AG09309 (cell line): ENCODE data around the gene RYR2.
"Not testable (repeated sequence)": the region's sequence is repeated elsewhere in the genome, so short reads cannot be mapped to it uniquely, and the experiment has no call there.

Experiments used
- DNase-seq: peaks from one replicate; pipeline ENCODE4 v3.0.0-alpha.2; 2010; ENCODE audit warnings: low read depth
- H3K4me3 ChIP-seq: 2 replicates; pipeline ENCODE4 v1.5.1; 2011; ENCODE audit warnings: mild to moderate bottlenecking, low read depth, low read length, moderate library complexity; ENCODE audit not compliant: control insufficient read depth
- TF ChIP-seq, protein P1 (sequence below): IDR thresholded peaks from 2 replicates; pipeline ENCODE4 v1.5.1; 2011; ENCODE audit warnings: mild to moderate bottlenecking, low read depth, low read length, inconsistent platforms; ENCODE audit not compliant: insufficient read depth, control insufficient read depth; ENCODE audit errors: missing control alignments

Gene RYR2

DNA sequence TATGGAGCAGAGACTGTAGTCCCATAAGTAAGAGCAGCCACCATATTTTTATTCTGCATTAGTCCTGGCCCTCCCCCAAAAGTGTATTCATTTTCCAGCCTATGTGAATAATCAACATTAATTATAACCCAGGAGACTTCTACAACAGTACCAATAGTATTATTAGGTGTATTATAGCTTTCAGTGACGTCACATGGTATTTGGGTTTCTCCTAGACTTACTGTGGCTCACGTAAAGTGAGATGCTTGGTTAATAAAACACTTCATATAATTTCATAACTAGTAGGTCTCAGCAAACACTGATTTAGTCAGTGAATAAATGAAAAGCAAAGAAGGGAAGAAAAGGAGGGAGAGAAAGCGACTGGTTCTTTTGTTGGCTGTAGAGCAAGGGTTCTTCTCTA, 762.5 kb downstream of the RYR2 start:
- TF ChIP-seq, protein P1, sequence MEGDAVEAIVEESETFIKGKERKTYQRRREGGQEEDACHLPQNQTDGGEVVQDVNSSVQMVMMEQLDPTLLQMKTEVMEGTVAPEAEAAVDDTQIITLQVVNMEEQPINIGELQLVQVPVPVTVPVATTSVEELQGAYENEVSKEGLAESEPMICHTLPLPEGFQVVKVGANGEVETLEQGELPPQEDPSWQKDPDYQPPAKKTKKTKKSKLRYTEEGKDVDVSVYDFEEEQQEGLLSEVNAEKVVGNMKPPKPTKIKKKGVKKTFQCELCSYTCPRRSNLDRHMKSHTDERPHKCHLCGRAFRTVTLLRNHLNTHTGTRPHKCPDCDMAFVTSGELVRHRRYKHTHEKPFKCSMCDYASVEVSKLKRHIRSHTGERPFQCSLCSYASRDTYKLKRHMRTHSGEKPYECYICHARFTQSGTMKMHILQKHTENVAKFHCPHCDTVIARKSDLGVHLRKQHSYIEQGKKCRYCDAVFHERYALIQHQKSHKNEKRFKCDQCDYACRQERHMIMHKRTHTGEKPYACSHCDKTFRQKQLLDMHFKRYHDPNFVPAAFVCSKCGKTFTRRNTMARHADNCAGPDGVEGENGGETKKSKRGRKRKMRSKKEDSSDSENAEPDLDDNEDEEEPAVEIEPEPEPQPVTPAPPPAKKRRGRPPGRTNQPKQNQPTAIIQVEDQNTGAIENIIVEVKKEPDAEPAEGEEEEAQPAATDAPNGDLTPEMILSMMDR = no peak
- H3K4me3 ChIP-seq = no peak overlapping the region
- DNase-seq = no peak

DNA sequence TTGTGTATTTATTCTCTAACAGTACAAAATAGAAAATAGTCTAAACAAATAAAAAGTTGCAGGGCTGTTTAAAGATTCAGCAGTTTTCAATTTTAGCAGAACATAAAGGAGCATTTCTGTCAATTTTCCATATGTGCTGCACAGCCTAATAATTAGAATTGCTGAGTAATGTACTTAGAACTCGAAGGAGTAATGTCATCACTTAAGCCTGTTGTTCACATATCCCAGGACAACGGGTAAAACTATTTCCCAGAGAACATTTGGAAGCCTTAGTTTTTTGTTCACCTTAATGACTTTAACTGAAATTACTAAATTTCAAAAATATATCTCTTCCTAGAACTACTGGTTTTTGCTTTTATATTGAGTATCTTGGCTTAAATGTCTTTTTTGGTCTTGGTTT, 767.1 kb downstream of the RYR2 start:
- TF ChIP-seq, protein P1 = no peak
- no peak for DNase-seq
- H3K4me3 ChIP-seq = no peak overlapping the region

DNA sequence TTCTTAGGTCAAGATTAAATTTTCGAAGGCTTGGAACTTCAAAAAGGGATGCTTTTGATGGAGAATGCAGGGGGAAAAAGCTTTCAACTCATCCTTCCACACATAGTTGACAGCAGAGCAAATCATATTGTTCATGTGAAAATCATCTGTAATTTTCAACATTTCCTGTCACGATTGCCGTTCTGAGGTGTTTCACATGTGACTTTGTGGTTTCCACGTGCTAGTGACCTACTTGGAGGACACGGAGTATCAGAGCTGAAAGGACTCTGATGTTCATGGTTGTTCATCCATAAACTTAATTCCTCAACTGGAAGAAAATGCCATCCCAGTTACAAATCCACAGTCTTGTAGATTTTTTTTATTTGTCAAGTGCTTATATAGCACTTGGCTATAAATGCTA, 769.6 kb downstream of the RYR2 start:
- no peak overlapping the region for H3K4me3 ChIP-seq
- TF ChIP-seq, protein P1 = no peak
- no peak for DNase-seq

DNA sequence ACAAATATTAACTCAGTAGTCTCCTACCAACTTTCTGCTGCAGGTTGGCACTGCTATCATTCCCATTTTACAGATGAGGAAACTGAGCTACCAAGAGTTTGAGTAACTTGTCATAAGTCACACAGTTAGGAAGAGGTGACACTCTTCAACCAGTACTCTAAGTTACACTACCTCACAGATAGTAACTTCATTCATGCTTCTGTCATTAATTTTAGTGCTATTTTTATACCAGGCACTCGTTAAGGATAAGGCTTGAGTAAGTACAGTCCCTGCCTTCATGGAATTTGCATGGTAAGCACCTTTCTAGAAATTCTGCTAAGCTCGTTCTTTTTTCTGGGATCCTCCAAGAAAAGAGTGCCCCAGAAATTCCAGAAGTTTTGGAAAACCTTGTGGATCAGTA, 770.1 kb downstream of the RYR2 start:
- TF ChIP-seq, protein P1 = no peak
- no peak for DNase-seq

DNA sequence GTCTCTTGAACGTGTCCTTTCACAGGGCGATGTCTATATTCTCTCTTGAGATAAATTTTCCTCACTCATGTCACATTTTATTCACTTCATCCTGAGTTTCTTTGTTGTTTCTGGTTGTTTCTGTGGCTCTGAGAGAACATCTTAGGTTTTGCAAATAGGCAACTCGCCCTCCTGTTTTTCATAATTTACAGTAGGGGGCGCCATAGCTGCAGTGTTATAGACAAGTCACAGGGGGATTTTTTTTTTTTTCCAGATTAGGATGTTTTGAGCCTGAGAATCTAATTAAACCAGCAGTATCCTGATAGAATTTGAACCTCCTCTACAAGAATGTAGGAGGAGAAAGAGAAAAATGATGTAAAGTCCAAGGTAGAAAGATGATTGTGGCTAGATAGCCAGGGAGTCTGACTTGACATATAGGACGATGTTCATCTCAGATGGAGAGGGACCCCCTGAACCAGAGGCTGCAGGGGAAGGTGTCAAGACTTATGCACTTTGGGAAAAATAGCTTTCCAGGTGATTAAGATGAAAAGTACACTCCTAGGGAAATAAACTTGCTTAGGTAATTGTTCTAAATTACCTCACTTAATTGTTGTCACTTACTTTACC, 772.4 kb downstream of the RYR2 start:
- TF ChIP-seq, protein P1 = peak; percentile 35
- no peak for DNase-seq
- H3K4me3 ChIP-seq = no peak overlapping the region

More for the DNA sequence above, 770.1 kb downstream of the RYR2 start:
- H3K4me3 ChIP-seq = no peak overlapping the region

DNA sequence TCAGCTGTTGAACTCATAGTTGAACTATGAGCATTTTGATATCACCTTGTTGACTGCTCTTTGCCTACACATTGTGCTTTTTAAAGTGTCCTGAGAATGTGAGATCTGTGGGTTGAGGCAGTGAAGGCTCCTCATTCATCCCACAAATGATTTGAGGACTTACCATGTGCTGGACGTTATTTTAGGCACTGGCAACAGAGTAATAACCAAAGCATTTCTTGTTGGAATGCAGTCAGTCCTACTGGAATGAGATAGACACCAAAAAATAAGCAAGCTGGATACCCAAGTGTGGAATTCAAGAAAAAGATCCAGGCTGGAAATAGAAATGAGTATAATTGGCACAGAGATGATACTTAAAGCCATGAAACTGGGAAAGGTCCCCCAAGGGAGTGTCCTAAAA, 775.3 kb downstream of the RYR2 start:
- H3K4me3 ChIP-seq = no peak overlapping the region
- TF ChIP-seq, protein P1 = no peak
- no peak for DNase-seq

DNA sequence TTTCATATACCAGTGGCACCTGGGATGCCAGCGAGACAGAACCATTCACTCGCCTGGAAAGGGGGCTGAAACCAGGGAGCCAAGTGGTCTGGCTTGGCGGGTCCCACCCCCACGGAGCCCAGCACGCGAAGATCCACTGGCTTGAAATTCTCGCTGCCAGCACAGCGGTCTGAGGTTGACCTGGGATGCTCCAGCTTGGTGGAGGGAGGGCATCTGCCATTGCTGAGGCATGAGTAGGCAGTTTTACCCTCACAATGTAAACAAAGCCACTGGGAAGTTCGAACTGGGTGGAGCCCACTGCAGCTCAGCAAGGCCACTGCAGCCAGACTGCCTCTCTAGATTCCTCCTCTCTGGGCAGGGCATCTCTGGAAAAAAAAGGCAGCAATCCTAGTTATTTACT, 778.6 kb downstream of the RYR2 start:
- not testable (repeated sequence) for H3K4me3 ChIP-seq, DNase-seq
